SU-DHL-6 (cell line): ENCODE measurements around the gene CRB2.

ENCODE experiments used
- CTCF ChIP-seq: fragments of 200-600 bp; sonication (generic); IDR thresholded peaks from one replicate; pipeline ENCODE4 v1.5.1; 2017; ENCODE audit warnings: antibody characterized with exemption, mild to moderate bottlenecking, low read length, moderate library complexity; ENCODE audit not compliant: insufficient read depth, poor library complexity, severe bottlenecking
- EZH2phosphoT487 ChIP-seq: fragments of 200-600 bp; sonication (generic), shearing (Covaris generic); conservative IDR thresholded peaks from 2 replicates; pipeline ENCODE4 v1.6.1; 2018; ENCODE audit warnings: mild to moderate bottlenecking, antibody characterized with exemption, low read length, moderate library complexity, mixed read lengths

DNA sequence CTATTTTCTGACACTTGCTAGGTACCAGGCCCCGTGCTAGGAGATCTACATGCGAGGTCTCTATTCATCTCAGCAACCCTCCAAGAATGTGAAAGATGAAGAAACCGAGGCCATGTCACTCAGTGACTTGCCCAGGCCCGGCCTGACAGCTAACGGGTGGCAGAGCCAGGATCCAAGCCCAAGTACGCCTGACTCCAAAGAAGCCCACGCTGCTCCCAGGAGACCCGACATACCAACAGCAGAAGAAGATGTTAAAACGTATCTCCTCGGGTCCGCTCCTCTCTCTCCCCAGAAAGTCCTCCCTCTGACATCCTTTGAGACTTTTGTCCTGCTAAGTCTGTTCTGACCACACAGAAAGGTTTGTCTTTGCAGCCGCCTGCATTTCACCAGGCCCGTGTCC, 65.2 kb downstream of the CRB2 start:
- TF ChIP-seq CTCF (no peak), EZH2phosphoT487 (no peak)
